ENCODE measurements around the gene ATP6V1B1. TPM values are rescaled to one million over a fixed set of nuclear protein-coding genes. Genes with fewer than 3 reads are reported as not detected.

ATP6V1B1 gene
- total and polyA plus RNA-seq, 2 of the 13 experiments (the other 11 are each of a cell fraction or from before 2014, with no cell fraction given) = 0.58 to 1.6 TPM

GRCh38 chr2:70964596-70965386 is 29.1 kb downstream of the ATP6V1B1 start (continued):
- no peak for TF ChIP-seq NFE2L1 (CRISPR knock-in tag; IDR thresholded peaks at IDR 0.05; ENCODE audit: borderline replicate concordance)
- 0 out of 2 replicates have a peak, but pooled peaks have one; percentile 19 for TF ChIP-seq PITX1 (CRISPR knock-in tag; IDR thresholded peaks at IDR 0.05)
- TF ChIP-seq NFKB2 (CRISPR knock-in tag; IDR thresholded peaks at IDR 0.05; ENCODE audit: borderline replicate concordance) = peak; percentile 67; the same call in 1 of the 2 replicates
- TF ChIP-seq, protein P1, sequence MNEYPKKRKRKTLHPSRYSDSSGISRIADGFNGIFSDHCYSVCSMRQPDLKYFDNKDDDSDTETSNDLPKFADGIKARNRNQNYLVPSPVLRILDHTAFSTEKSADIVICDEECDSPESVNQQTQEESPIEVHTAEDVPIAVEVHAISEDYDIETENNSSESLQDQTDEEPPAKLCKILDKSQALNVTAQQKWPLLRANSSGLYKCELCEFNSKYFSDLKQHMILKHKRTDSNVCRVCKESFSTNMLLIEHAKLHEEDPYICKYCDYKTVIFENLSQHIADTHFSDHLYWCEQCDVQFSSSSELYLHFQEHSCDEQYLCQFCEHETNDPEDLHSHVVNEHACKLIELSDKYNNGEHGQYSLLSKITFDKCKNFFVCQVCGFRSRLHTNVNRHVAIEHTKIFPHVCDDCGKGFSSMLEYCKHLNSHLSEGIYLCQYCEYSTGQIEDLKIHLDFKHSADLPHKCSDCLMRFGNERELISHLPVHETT (CRISPR knock-in tag; conservative IDR thresholded peaks at IDR 0.05) = no peak
- TF ChIP-seq ZNF24 (IDR thresholded peaks at IDR 0.05) = no peak
- TF ChIP-seq, protein P2, sequence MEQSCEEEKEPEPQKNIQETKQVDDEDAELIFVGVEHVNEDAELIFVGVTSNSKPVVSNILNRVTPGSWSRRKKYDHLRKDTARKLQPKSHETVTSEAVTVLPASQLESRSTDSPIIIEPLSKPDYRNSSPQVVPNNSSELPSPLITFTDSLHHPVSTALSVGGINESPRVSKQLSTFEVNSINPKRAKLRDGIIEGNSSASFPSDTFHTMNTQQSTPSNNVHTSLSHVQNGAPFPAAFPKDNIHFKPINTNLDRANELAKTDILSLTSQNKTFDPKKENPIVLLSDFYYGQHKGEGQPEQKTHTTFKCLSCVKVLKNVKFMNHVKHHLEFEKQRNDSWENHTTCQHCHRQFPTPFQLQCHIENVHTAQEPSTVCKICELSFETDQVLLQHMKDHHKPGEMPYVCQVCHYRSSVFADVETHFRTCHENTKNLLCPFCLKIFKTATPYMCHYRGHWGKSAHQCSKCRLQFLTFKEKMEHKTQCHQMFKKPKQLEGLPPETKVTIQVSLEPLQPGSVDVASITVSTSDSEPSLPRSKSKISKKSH (CRISPR knock-in tag; IDR thresholded peaks at IDR 0.05; ENCODE audit: borderline replicate concordance) = no peak; the same call in 1 of the 2 replicates
- TF ChIP-seq ZNF780A (CRISPR knock-in tag; IDR thresholded peaks at IDR 0.05) = no peak
- TF ChIP-seq SP1 (IDR thresholded peaks at IDR 0.05) = no peak
- no peak for TF ChIP-seq SP1 (CRISPR knock-in tag; IDR thresholded peaks at IDR 0.05)
- no peak for TF ChIP-seq ZNF432 (CRISPR knock-in tag; IDR thresholded peaks at IDR 0.05; ENCODE audit: borderline replicate concordance)
- TF ChIP-seq YEATS4 (CRISPR knock-in tag; IDR thresholded peaks at IDR 0.05; ENCODE audit: borderline replicate concordance) = no peak
- no peak for TF ChIP-seq ZNF30 (CRISPR knock-in tag; IDR thresholded peaks at IDR 0.05)
- TF ChIP-seq ZNF619 (CRISPR knock-in tag; IDR thresholded peaks at IDR 0.05) = peak; percentile 62; the same call in 1 of the 2 replicates
- 0 out of 2 replicates have a peak, but pooled peaks have one; percentile 9 for TF ChIP-seq FOSL2 (CRISPR knock-in tag; IDR thresholded peaks at IDR 0.05)
- 0 out of 2 replicates have a peak, but pooled peaks have one; percentile 59 for TF ChIP-seq ADNP (CRISPR knock-in tag; IDR thresholded peaks at IDR 0.05)
- no peak for TF ChIP-seq LCORL (IDR thresholded peaks at IDR 0.05)
- 0 out of 2 replicates have a peak, but pooled peaks have one; percentile 17 for TF ChIP-seq LCORL (CRISPR knock-in tag; IDR thresholded peaks at IDR 0.05)
- TF ChIP-seq, protein P3, sequence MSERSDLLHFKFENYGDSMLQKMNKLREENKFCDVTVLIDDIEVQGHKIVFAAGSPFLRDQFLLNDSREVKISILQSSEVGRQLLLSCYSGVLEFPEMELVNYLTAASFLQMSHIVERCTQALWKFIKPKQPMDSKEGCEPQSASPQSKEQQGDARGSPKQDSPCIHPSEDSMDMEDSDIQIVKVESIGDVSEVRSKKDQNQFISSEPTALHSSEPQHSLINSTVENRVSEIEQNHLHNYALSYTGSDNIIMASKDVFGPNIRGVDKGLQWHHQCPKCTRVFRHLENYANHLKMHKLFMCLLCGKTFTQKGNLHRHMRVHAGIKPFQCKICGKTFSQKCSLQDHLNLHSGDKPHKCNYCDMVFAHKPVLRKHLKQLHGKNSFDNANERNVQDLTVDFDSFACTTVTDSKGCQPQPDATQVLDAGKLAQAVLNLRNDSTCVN (CRISPR knock-in tag; IDR thresholded peaks at IDR 0.05; ENCODE audit: borderline replicate concordance) = peak; percentile 49; the same call in 1 of the 2 replicates
- TF ChIP-seq ZNF530 (CRISPR knock-in tag; IDR thresholded peaks at IDR 0.05; ENCODE audit: low read depth) = no peak
- TF ChIP-seq HOXA7 (CRISPR knock-in tag; IDR thresholded peaks at IDR 0.05) = no peak
- TF ChIP-seq ETV5 (CRISPR knock-in tag; IDR thresholded peaks at IDR 0.05; ENCODE audit: borderline replicate concordance) = peak; percentile 20; the same call in 1 of the 2 replicates
- no peak for TF ChIP-seq PREB (CRISPR knock-in tag; IDR thresholded peaks at IDR 0.05)
- TF ChIP-seq CEBPB (IDR thresholded peaks at IDR 0.05; ENCODE audit: borderline replicate concordance, low read depth, low read length) = no peak
- TF ChIP-seq KLF15 (CRISPR knock-in tag; IDR thresholded peaks at IDR 0.05; ENCODE audit: borderline replicate concordance) = no peak
- TF ChIP-seq ZFY (CRISPR knock-in tag; IDR thresholded peaks at IDR 0.05) = peak; percentile 35; the same call in 1 of the 2 replicates
- no peak for TF ChIP-seq FOXM1 (CRISPR knock-in tag; IDR thresholded peaks at IDR 0.05)
- no peak for TF ChIP-seq RBFOX2 (IDR thresholded peaks at IDR 0.05; ENCODE audit: low read depth, low read length)

All from HepG2 (cell line).